ENCODE data around the gene VIL1. TPM values are rescaled to one million over a fixed set of nuclear protein-coding genes. Genes with fewer than 3 reads are reported as not detected.

Gene VIL1
- total and polyA plus RNA-seq, 2 of the 13 experiments (the other 11 are each of a cell fraction or from before 2014, with no cell fraction given) = 287 to 301 TPM

DNA sequence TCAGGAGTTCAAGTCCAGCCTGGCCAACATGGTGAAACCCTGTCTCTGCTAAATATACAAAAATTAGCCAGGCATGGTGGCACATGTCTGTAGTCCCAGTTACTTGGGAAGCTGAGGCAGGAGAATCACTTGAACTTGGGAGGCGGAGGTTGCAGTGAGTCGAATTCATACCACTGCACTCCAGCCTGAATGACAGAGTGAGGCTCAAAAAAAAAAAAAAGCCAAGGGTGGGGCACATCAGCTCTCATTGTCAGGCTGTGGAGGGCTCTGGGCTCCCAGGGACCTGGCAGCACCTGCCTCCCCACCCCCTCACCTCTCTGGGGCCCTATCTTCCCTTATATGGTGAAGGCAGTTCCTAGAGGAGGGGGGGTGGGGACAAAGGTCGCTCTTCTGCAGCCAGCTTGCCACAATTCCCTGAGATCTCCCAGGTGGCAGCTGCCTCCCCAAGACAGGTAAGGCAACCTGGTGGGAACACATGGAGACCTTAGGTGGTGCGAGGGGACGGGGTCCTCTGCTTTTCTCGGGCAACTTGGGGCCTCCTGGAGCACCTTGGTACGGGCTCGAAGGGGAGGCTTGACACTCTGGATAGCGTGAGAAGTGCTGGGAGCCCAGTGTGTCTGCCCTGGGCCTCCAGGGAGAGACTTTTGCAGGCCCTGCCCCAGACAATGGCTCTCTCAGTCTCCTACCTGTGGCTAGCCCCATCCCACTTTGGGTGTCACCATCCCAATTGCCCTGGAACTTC is at the start of gene VIL1 (continued):
- TF ChIP-seq SKI (IDR thresholded peaks at IDR 0.05; ENCODE audit: partially characterized antibody) (peak; percentile 46), ZNF530 (CRISPR knock-in tag; IDR thresholded peaks at IDR 0.05; ENCODE audit: low read depth) (no peak), DZIP1 (CRISPR knock-in tag; IDR thresholded peaks at IDR 0.05) (0 out of 2 replicates have a peak, but pooled peaks have one; percentile 59), ZNF232 (CRISPR knock-in tag; IDR thresholded peaks at IDR 0.05; ENCODE audit: borderline replicate concordance) (peak; percentile 71; the same call in 1 of the 2 replicates), ZNF850 (CRISPR knock-in tag; conservative IDR thresholded peaks at IDR 0.05) (no peak), PRDM10 (CRISPR knock-in tag; IDR thresholded peaks at IDR 0.05; ENCODE audit: low read depth) (peak; percentile 66), KDM1A (CRISPR knock-in tag; IDR thresholded peaks at IDR 0.05) (no peak), TRIM24 (CRISPR knock-in tag; IDR thresholded peaks at IDR 0.05) (no peak), MIXL1 (CRISPR knock-in tag; IDR thresholded peaks at IDR 0.05) (0 out of 2 replicates have a peak, but pooled peaks have one; percentile 11), MAF1 (CRISPR knock-in tag; IDR thresholded peaks at IDR 0.05; ENCODE audit: borderline replicate concordance) (no peak), PTBP1 (IDR thresholded peaks at IDR 0.05; ENCODE audit: low read depth, low read length, poor library complexity, severe bottlenecking) (no peak), ZNF546 (CRISPR knock-in tag; conservative IDR thresholded peaks at IDR 0.05) (0 out of 2 replicates have a peak, but pooled peaks have one; percentile 15), ZNF616 (CRISPR knock-in tag; IDR thresholded peaks at IDR 0.05; ENCODE audit: low read depth) (no peak), TBX2 (CRISPR knock-in tag; IDR thresholded peaks at IDR 0.05; ENCODE audit: borderline replicate concordance) (peak; percentile 77), ZNF512 (CRISPR knock-in tag; IDR thresholded peaks at IDR 0.05) (no peak), ZSCAN31 (CRISPR knock-in tag; IDR thresholded peaks at IDR 0.05; ENCODE audit: low read depth) (peak; percentile 85)
- TF ChIP-seq, protein P1, sequence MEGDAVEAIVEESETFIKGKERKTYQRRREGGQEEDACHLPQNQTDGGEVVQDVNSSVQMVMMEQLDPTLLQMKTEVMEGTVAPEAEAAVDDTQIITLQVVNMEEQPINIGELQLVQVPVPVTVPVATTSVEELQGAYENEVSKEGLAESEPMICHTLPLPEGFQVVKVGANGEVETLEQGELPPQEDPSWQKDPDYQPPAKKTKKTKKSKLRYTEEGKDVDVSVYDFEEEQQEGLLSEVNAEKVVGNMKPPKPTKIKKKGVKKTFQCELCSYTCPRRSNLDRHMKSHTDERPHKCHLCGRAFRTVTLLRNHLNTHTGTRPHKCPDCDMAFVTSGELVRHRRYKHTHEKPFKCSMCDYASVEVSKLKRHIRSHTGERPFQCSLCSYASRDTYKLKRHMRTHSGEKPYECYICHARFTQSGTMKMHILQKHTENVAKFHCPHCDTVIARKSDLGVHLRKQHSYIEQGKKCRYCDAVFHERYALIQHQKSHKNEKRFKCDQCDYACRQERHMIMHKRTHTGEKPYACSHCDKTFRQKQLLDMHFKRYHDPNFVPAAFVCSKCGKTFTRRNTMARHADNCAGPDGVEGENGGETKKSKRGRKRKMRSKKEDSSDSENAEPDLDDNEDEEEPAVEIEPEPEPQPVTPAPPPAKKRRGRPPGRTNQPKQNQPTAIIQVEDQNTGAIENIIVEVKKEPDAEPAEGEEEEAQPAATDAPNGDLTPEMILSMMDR (CRISPR knock-in tag; IDR thresholded peaks at IDR 0.05) = peak; percentile 15; the same call in 1 of the 2 replicates

Data from HepG2 (cell line).